ENCODE results near the gene DSCAML1. TPM values are rescaled to one million over a fixed set of nuclear protein-coding genes. Genes with fewer than 3 reads are reported as not detected.

The DSCAML1 gene
- total and polyA plus RNA-seq, 9 of the 15 experiments (the other 6 are each of a cell fraction or from before 2014, with no cell fraction given) = not detected

- Histone ChIP-seq H3K27ac (ENCODE audit: extremely low read depth, low read depth, low read length) (no peak overlapping the region), H3K4me1 (replicated peaks in 1 of 2; ENCODE audit: control insufficient read depth in 2 of 2, insufficient read depth in 2 of 2, low read length in 2 of 2) (peaks cover 13% of the 10 kb centered on the region in 2 experiments; a peak in 4 of 5 replicates), H3K9me3 (replicated peaks; ENCODE audit: control insufficient read depth, insufficient read depth, low read depth, low read length) (no peaks in the 10 kb centered on the region), H3K9me1 (ENCODE audit: control insufficient read depth, insufficient read depth, low read length) (no peaks in the 10 kb centered on the region), H3K36me3 (ENCODE audit: control insufficient read depth, insufficient read depth, low read length) (no peaks in the 10 kb centered on the region), H3K27me3 (ENCODE audit: control insufficient read depth in 2 of 2, insufficient read depth in 2 of 2, low read length in 2 of 2) (peaks cover 0 to 41% of the 10 kb centered on the region in 2 experiments; a peak in 3 of 5 replicates), H2AFZ (ENCODE audit: low read depth, low read length) (no peak overlapping the region), H3K4me2 (ENCODE audit: insufficient read depth, low read length) (no peak overlapping the region), H4K20me1 (replicated peaks; ENCODE audit: control insufficient read depth, insufficient read depth, low read length) (no peaks in the 10 kb centered on the region; the same call in 1 of the 2 replicates), H3K79me2 (ENCODE audit: control insufficient read depth, insufficient read depth, low read length) (no peaks in the 10 kb centered on the region), H3K9ac (ENCODE audit: insufficient read depth in 1 of 2, low read depth in 2 of 2, low read length in 2 of 2) (no peak overlapping the region), H3K4me3 (no peak overlapping the region)
- BruUV-seq (replicated peaks) = no TSS peak
- 0% methylated on average over 1 of the region's 1 CpG for WGBS (ENCODE audit: insufficient coverage, low coverage, missing lambda C conversion rate)
- intact Hi-C loops (cut with micrococcal nuclease) (loop anchor here (5.0 kb wide), 1 partner anchor 363 kb away; no protein-coding TSS in a partner anchor), in situ Hi-C loops (cut with MboI) (loop anchor here (10.0 kb wide), 1 partner anchor 360 kb away; no protein-coding TSS in a partner anchor)
- ATAC-seq = no peak
- no peak for DNase-seq (ENCODE audit: extremely low read depth in 1 of 4, low spot score in 3 of 4)
- TF ChIP-seq MTF1 (CRISPR knock-in tag; IDR thresholded peaks at IDR 0.05; ENCODE audit: borderline replicate concordance) = no peak
- TF ChIP-seq MECOM (CRISPR knock-in tag; IDR thresholded peaks at IDR 0.05) = no peak
- no peak for TF ChIP-seq HDAC1 (IDR thresholded peaks at IDR 0.05)
- no peak for TF ChIP-seq ZNF586 (CRISPR knock-in tag; conservative IDR thresholded peaks at IDR 0.05)
- no peak for TF ChIP-seq CBFB (CRISPR knock-in tag; IDR thresholded peaks at IDR 0.05)
- TF ChIP-seq CSDE1 (IDR thresholded peaks at IDR 0.05) = no peak
- no peak for TF ChIP-seq RBM17 (IDR thresholded peaks at IDR 0.05; ENCODE audit: borderline replicate concordance, low read depth, low read length)
- TF ChIP-seq ZNF609 (CRISPR knock-in tag; IDR thresholded peaks at IDR 0.05; ENCODE audit: borderline replicate concordance) = no peak
- no peak for TF ChIP-seq SMARCA5 (IDR thresholded peaks at IDR 0.05)
- TF ChIP-seq ZNF584 (CRISPR knock-in tag; IDR thresholded peaks at IDR 0.05; ENCODE audit: low read depth) = no peak
- no peak for TF ChIP-seq SIN3A (IDR thresholded peaks at IDR 0.05; ENCODE audit: borderline replicate concordance in 2 of 2, control insufficient read depth in 1 of 2, low read depth in 2 of 2, low read length in 2 of 2)
- no peak for TF ChIP-seq ZEB2 (IDR thresholded peaks at IDR 0.05)
- no peak for TF ChIP-seq SRF (CRISPR knock-in tag; IDR thresholded peaks at IDR 0.05)
- no peak for TF ChIP-seq HOMEZ (CRISPR knock-in tag; IDR thresholded peaks at IDR 0.05)
- ChIA-PET POLR2A (interaction anchor here (0.7 kb wide), 1 partner anchor 578 kb away, joined by 3 read pairs; no protein-coding TSS in a partner anchor), CTCF (ENCODE audit: low intra/inter-chr PET ratio) (no interaction called here)
- no peak for FAIRE-seq
These were observed 8.0 kb upstream of the DSCAML1 start for GRCh38 chr11:117805045-117805444.

All from K562 (cell line).